ENCODE measurements around the gene ZFYVE27.
A peak's percentile ranks its signal among the peaks of the same experiment; 100 is the strongest.
"Not testable (repeated sequence)": the region's sequence is repeated elsewhere in the genome, so short reads cannot be mapped to it uniquely, and the experiment has no call there.

The ZFYVE27 gene, protein sequence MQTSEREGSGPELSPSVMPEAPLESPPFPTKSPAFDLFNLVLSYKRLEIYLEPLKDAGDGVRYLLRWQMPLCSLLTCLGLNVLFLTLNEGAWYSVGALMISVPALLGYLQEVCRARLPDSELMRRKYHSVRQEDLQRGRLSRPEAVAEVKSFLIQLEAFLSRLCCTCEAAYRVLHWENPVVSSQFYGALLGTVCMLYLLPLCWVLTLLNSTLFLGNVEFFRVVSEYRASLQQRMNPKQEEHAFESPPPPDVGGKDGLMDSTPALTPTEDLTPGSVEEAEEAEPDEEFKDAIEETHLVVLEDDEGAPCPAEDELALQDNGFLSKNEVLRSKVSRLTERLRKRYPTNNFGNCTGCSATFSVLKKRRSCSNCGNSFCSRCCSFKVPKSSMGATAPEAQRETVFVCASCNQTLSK

DNA sequence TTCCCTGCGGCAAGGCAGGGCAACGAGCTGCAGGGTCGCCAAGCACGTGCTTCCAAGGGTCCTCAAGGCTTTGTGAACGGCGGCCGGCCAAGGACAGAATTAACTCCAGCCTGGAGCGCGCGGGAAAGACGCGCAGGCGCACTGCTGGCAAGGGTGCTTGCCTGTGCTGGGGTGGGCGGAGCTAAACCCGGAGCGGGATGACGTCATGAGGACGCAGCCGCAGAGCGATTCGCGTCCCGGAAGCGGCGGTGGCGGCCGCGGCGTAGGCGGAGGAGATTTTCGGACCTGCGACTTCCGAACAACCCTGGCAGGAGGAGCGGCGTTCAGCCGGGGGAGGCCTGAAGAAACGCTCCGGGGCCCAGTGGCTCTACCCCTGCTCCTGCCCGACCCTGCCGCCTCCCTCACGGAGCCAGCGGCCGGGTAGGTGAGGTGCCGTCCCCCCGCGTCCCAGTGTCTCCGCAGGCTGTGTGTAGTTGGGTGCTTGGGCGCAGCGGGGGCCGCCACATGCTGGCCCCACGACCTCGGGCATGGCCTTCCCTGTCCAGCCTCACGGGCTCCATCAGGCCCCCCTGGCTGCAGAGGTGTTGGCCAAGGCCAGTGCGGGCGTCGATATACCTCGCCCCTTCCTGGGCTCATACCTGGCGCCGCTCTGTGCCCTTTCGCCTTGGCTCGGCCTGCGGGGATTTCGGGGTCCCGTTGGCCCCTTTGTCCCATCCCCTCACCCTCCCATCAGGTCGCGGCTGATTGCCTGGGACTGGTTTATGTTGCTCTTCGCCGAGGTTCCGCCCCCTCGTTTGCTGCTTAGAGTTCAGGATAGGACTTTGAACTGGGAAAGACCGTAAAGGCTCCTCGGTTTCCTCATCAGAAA, at the start of gene ZFYVE27:
ZFYVE27 (plus strand) TSS at position 227 of the 868 bp plus-strand sequence. CDS start 1,350 bp downstream, outside the sequence.
- DNase-seq, result peak; percentile 93

DNA sequence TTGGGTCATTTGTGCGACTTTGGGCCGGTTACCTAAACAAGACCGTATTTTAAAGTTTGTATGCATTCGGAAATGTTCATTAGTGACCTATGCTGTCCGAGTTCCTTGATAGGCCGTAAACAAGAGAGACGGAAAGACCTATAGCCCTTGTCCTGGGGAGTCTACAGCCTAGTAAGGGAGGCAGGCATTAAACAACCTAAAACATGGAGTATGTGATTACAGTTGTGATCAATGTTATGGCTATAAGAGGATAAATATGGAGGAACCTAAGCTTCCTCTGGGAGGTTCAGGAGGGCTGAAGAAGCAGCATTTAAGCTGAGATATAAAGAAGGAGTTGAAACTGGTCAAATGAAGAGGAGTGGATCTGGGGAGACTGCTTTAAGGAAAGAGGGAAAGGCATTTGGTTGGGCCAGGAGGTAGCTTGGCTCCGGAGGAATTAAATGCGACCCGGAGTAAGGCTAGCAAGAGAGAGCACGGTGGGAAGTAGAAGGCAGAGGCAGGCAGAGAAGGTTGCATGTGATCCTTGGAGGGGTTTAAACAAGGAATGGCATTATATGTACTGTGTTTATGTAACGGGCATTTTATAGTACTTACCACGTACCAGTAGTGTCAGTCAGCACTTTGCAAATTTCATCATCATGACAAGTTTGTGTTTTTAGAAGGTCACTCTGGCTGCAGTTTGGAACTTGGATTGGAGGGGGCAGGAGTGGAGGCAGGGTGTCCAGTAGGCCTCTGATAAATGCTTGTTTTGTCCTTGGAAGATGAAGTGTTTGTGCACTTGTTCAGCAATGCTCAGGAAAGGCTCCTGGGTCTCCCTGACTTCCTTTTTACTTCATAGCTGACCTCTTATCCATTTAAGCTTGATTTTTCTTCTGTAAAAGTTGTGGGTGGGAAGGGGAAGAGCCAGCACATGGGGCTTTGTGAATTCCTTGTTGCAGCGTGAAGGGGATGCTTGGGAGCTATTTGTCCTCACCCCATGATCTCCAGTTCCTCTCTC, 48.8 kb upstream of the ZFYVE27 start:
- peak; percentile 51 for DNase-seq

DNA sequence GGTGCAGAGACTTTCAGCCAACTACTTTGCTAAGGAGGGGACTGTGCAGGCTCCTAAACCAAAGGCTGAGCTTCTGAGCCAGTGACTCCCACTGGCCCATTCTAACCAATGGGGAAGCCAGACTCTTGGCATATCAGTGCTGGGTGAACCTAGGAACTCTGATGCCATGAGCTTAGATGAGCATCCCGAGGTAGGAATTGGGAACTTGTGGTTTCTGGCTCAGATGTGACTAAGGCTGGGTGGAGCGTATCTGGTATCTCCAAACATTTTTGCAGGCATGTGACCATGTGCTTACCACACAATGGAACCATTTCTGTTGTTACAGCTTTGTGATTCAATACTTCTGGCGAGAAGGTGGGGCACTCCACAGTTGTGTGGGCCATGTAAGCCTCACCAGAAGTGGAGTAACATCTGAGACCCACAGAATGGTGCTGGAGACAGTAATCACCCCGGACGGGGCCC, 47.3 kb upstream of the ZFYVE27 start:
- peak; percentile 95 for DNase-seq

DNA sequence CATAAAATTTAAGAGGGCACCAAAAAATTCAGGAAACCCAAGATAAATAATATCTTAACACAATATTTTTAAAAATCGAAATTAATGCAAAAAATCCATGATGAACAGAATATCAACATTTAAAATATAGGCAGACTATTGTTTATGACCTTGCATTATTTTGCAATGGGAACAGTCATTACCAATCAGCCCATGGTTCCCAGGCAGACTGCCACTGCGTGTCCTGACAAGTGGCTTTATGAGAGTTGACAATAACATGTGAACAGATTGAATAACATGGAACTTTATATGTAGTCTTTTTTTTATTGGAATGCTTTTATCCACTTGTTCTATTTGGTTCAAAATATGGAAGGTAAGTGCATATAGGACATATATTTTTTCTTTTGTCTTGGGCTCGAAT, 46.8 kb upstream of the ZFYVE27 start:
- DNase-seq, result no peak

DNA sequence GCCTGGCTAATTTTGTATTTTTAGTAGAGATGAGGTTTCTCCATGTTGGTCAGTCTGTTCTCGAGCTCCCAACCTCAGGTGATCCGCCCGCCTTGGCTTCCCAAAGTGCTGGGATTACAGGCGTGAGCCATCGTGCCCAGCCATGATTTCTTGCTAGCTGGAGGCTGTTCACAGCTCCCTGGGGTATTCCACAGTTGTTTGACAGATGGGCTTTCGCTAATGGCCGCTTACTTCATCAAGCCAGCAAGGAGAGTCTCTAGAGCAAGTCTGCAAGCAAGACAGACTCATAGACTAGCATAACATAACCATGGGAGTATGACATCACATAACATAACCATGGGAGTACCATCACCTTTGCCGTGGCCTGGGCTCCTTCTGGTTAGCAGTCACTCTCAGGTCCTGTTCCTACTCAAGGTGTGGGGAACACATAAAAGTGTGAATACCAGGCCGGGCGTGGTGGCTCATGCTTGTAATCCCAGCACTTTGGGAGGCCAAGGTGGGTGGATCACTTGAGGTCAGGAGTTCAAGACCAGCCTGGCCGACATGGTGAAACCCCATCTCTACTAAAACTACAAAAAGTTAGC, 38.8 kb upstream of the ZFYVE27 start:
- not testable (repeated sequence) for DNase-seq

DNA sequence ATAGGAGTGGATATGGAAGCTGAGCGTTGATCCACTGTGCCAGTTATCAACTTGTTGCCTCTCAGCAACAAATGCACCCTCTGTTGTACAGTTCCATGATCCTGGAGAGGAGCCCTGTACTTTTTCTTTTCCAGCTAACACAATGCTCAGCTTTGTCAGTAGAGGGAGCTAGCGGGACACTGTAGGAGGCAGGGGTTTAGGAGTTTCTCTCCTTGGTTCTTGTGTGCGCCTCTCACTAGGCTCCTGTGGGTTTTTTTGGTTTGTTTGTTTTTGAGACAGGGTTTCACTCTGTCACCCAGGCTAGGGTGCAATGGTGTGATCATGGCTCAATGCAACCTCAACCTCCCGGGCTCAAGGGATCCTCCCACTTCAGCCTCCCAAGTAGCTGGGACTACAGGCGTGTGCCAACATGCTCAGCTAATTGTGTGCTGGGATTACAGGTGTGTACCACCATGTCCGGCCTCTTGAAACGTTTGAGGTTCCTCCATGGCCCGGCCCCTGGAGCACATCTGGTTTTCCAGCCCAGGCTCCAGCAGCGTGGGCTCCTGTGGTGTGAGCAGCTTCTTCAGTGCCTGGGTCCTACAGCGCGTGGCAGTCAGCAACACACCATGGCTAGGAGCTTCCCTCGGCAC, 35.4 kb upstream of the ZFYVE27 start:
- peak; percentile 69 for DNase-seq

DNA sequence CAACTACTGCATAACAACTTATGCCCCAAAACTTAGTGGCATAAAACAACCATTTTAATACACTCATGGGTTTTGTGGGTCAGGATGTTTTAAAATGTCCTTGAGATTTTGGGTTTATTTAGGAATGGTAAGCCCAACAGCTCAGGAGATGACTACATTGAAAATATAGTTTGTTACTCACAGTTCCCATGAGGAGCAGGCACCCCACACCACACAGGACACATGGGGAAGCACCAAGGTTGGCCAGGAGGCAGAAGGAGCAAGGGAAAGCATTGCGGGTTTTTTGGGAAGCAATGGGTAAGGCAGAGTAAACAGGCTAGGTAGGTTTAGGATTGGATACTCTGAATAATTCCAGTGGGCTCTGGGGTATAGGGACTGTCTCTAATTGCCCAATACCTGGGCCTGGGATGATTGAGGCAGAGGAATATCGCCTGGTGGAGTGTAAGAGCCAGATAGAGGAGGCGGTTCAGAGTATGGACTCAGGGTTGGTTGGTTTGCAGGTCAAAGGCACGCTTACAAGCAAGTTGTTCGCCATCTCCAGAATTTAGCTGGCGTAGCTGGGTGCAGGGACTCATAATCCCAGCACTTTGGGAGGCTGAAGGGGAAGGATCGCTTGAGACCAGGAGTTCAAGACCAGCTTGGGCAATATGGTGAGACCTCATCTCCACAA, 33.4 kb upstream of the ZFYVE27 start:
- DNase-seq, result no peak

DNA sequence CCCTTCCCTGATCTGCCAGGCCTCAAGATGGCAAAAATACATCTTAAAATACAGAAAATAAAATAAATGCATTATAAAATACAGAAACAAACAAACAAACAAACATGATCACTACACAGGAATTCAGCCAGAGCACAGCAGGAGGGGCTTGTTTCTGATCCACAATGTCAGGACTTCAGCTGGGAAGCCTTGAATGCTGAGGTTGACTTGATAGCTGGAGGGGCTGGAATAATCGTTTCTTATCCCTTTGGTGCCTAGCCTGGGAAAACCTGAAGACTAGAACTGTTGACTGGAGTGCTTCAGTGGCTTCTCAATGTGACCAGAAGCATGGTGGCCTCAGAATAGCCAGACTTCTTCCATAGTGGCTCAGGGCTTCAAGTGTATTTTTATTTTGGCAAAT, 32.6 kb upstream of the ZFYVE27 start:
- no peak for DNase-seq

DNA sequence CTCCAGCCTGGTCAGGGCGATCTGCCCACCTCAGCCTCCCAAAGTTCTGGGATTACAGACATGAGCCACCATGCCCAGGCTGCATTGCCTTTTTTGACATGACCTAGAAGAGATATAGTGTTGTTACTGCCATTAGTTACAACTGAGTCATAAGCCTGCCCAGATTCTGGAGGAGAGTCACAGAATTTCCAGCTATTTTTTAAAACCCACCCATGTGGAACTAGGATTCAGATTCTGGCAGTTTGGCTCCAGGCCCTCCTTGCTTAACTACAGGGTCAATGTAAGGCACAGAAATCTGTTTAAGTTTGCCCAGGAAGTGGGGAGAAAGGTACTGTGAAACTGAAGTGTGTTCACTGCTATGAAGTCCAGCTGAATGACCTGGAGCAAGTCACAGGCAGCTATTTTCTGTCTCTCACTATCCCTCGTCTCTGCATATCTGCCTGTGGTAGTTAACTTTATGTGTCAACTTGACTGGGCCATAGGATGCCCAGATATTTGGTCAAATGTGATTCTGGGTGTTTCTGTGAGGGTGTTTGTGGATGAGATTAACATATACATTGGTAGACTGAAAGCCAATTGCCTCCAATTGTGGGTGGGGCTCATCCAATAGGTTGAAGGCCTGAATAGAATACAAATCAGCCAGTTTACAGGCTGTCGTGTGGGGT, 31.8 kb upstream of the ZFYVE27 start:
- DNase-seq, result no peak

DNA sequence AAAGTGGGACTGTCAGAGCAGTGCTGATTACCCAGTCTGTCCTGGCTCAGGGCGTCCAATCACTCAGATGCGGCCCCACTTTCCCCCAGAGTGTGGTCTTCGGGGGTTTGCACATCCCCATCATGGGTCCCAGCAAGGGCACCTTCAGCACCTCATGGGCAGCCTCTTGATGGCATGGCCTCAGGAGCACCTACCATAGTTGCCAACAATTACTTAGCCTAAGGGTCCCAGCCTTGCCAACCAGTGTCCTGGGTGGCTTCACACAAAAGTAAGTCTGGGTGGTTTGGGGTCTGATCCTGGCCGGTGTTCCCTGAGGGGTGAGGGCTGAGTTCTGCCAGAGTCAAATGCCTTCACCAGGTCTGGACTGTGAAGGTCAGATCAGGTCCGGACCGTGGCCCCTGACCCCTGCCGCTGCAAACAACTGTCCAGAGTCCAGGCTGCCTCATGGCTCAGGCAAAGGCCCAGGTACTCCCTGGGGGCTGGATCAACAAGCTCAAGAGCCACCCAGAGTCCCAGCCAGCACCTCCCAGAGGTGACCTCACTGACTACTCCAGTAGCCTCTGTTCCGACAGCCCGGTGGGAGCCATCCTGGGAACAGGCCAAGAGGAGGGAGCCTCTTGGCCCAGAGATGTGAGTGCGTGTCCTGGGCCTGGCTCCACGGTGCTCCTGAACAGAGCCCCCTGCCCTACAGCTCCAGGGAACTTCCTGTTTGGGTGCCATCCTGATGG, 29.6 kb upstream of the ZFYVE27 start:
- no peak for DNase-seq

DNA sequence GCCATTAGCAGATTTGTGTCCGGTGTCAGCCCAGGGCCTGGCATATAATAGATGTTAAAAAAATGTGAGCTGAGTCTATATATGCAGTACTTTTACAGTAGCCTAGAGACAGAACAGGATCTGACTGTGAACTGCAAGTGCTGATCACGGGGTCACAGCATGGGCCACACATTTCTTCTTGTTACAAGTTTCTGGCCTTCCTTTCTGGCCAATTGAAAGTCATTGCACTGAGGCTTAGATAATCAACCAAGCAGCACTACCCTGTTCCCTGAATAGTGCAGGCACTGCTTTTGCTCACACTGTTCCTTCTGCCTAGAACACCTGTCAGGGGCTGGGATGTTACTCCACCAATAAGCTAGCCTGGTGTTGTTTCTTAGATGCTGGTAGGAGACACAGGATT, 28.8 kb upstream of the ZFYVE27 start:
- no peak for DNase-seq

DNA sequence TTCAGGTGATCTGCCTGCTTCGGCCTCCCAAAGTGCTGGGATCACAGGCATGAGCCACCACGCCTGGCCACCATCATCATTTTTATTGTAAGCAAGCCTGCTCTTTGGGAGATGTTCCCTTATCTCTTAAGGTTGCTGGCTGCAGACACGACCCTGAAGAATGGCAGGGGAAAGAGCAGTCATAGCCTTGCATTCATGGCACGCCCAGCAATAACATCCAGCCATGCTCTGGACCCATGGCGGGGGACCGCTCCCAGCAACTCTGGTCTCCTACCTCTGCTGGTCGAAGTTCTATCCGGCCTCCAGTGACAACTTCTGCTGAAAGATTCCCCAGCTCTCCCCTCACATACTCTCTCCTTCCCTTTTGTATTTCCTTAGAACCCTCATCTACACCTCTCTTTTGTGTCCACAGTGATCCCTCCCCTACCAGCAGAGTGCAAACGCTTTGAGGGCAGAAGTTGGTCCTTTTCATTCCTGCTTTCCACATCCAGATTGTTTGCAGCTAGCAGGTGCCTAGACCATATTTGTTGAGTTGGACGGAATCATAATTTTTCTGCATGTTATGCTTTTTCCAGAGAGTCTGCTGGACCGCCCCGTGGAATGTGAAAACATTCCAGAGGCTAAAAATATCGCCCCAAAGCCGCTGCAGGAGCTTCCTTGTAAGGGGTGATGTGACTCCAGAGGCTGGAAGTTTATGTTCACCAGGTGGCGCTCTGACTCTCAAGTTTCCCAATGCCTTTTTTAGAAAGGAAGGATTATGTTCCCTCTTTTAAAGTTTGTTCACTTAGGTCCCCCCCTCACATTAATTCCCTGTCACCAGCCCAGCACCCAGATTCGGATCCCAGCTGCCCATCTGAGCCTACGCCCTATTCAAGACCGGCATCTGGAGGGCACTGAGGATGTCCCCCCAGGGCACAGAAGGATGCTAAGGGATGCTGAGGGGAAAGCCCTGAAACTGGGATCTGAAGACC, 27.7 kb upstream of the ZFYVE27 start:
- DNase-seq, result peak; percentile 84

DNA sequence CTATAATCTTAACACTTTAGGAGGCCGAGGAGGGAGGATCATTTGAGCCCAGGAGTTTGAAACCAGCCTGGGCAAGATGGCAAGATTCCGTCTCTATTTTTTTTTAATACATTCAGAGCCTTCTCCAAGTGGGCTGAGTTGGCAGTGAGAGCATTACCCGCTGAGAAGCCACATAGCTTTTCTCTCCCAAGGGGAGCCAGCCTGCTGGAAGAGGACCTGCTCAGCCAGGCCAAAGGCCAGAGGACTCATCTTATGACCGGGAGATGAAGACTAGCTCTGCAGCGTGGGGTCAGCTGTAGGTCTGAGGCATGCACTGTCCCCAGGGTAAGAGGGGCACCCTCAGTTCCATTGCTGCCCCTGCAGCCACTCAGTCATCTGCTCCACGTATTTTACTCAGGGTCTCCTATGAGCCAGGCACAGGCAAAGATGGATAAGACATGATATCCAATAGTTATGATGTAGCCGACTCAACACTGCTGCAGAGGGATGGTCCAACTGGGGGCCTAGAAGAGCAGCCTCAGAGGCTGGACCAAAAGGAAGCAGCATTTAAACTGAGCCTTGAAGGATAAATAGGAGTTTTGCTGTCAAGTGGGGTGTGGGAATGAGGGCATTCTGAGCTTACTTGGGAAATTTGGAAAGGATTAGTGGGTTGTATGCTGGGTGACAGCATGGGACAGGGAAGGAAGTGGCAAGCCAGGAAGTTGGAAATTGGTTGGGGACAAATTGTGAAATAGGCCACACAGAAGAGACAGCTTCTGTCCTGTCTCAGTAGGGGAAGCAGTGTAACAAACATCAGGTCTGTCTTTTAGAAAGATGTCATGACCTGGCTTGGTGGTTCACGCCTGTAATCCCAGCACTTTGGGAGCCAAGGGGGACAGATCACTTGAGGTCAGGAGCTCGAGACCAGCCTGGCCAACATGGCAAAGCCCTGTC, 25.0 kb upstream of the ZFYVE27 start:
- DNase-seq, result no peak

DNA sequence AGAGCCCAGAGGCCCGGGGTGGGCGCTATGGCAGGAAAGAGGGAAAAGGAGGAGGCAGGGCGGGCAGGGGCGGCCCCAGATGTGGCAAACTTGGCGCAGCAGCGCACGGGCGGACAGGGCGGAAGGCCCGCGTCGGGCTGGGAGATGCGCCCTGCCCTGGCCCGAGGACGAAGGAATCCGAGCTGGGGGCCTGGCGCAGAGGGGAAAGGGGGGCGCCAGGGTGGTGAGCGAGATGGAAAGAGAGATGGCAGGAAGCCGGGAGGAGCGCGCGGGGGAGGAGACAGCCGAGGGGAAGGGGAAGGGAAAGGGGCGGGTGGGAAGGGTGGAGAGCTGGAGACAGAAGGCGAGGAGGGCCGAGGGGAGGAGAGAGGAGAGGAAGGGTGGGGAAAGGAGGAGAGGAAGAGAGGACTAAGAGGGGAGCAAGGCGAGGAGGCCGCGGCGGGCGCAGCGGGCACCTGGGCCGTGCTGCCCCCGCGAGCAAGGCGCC, 23.5 kb upstream of the ZFYVE27 start, which contains the start of gene MARVELD1:
MARVELD1 (plus strand) TSS at position 392 of the 487 bp plus-strand sequence. CDS start 147 bp downstream, outside the sequence.
- DNase-seq, result peak; percentile 91

DNA sequence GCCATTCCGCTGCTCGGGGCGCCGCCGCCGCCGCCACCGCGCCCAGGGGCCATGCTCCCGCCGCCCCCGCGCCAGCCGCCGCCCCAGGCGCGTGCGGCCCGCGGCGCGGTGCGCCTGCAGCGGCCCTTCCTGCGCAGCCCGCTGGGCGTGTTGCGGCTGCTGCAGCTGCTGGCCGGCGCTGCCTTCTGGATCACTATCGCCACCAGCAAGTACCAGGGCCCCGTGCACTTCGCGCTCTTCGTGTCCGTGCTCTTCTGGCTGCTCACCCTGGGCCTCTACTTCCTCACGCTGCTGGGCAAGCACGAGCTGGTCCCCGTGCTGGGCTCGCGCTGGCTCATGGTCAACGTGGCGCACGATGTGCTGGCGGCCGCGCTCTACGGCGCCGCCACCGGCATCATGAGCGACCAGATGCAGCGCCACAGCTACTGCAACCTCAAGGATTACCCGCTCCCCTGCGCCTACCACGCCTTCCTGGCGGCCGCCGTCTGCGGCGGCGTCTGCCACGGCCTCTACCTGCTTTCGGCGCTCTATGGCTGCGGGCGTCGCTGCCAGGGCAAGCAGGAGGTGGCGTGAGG, 23.0 kb upstream of the ZFYVE27 start:
- DNase-seq, result peak; percentile 71

All from fibroblast of skin of right quadriceps (primary cell).